HG03571 (cell line): ENCODE measurements around the gene ZRANB1.
"Not testable (repeated sequence)": the region's sequence is repeated elsewhere in the genome, so short reads cannot be mapped to it uniquely, and the experiment has no call there.

Experiments used
- ATAC-seq: cut with Tn5 transposase; IDR thresholded peaks from one replicate; pipeline ENCODE4 v1.9.1; 2021; ENCODE audit not compliant: unreplicated experiment

The ZRANB1 gene

DNA sequence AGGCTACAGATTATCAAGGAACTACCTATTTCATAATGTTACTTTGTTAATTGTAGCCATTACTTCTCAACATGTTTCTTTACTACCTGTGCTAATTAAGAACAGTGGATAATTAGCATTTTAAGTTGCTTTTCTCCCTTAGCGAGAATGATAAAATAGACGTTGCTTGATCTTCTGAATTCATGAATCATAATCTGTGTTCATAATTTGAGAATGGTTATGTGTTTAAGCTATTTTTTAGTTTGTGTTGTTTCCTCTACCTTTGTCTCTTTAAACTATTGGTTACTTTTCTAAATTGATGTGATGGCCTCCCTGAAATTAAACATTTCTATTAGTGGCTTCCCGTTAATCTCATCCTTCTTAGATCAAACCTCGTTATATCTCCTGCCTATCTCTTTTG, at the start of gene ZRANB1:
ZRANB1 (plus strand) TSS at position 301 of the 400 bp plus-strand sequence. CDS start 371 bp downstream, outside the sequence.
- no peak for ATAC-seq

DNA sequence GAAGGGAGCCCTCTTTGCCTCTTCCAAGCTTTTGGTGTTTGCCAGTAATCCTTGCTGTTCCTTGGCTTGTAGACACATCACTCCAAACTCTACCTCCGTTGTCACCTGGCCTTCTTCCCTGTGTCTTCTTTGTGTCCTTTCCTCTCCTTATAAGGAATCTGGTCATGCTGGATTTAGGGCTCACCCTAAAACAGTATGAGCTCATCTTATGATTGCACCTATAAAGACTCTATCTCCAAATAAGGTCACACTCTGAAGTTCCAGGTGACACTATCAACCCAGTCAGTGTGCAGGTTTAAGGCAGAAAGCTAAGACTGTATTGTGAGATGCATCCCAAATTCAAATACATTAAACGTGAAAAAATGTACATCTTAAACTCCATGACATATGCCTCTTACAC, 49.0 kb upstream of the ZRANB1 start:
- ATAC-seq = no peak

- no peak for ATAC-seq
These were observed 47.2 kb upstream of the ZRANB1 start for GRCh38 chr10:124894569-124895215.

DNA sequence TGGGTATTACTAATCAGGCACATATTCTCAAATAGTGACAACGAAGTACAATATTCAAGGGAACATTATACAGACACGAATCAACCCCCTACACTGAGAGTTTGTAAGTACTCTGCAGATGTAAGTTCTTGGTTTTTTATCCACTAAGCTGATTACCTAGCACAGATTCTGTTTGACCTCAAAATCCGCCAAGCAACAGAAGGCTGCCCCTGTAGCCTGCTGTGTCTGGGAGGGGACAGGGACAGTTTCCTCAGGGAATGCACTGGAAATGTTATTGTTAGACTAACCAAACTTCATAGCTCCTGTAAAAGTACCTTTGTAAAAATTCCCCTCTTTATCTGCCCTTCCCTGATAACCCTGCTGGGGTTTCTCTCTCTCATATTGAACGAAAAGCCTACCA, 45.2 kb upstream of the ZRANB1 start:
- no peak for ATAC-seq

DNA sequence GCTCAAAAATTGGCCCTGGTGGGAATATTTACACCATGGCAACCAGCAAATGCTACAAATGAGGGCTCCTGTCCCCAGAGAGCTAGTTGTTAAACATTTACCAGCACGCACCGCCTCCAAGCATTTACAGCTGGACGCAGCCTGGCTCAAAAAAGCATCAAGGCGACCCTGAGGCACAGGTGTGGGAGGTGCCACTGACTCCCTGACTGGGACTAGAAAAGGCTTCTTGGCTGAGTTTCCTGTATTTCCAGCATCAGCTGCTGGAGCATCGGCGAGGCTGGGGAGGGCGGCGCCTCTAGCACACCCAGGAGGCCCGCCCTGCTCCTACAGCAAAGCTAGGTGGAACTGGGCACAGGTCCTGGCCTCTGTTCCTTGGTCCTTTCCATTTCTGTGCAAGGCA, 43.5 kb upstream of the ZRANB1 start:
- no peak for ATAC-seq

- no peak for ATAC-seq
These were observed 42.8 kb upstream of the ZRANB1 start for GRCh38 chr10:124899151-124899550.

- ATAC-seq = no peak
These were observed 39.5 kb upstream of the ZRANB1 start for GRCh38 chr10:124902462-124902861.

DNA sequence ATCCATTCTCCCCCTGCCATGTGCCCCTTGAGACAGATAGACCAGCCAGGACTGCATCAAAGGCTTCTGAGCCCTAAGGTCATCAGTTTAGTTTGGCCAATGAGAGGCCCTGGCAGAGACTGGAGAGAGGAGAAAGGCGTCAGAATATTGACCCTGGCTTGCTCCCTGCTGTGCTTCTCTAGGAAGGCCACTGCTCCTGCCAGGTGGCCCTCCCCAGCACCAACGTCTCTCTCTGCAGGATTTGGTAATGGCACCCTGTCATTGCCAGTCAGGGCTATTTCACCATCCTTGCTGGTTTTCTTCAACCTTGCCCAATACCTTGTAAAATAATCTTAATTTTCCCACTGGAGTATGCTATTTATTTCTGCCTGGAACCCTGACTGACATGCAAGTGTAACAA, 38.8 kb upstream of the ZRANB1 start:
- no peak for ATAC-seq

DNA sequence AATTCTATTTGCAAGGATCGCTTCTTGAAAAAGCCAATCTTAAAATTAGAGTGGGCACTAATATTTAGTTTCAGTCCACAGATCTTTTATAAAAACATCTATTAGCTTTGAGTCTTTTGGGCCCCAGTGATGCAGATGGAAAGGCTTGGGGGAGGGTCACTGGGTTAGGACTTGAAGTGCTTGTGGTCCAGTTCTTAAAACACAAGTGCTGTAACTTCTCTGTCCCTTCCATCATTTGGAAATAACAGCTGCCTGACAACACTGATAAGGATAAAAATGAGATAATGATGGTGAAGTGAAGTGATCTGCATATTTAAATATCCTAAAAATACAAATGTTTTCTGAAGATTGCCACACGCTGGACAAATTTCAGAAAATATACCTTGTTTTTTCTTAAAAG, 37.1 kb upstream of the ZRANB1 start:
- ATAC-seq = no peak

GRCh38 chr10:124906551-124907001, 35.3 kb upstream of the ZRANB1 start:
- ATAC-seq = no peak

DNA sequence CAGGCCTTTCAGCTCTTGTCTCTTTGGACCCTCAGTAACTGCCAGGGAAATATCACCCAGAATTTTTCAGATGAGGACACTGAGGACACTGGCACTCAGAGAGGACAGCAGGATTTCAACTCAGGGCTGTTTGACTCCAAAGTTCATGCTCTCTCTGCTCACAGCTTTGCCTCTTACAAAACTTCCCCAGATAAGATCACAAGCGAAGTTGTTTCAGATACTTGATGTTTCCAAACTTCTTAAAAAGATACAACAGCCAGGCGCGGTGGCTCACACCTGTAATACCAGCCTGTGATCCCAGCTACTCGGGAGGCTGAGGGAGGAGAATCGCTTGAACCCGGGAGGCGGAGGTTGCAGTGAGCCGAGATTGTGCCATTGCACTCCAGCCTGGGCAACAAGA, 32.4 kb upstream of the ZRANB1 start:
- ATAC-seq = no peak

DNA sequence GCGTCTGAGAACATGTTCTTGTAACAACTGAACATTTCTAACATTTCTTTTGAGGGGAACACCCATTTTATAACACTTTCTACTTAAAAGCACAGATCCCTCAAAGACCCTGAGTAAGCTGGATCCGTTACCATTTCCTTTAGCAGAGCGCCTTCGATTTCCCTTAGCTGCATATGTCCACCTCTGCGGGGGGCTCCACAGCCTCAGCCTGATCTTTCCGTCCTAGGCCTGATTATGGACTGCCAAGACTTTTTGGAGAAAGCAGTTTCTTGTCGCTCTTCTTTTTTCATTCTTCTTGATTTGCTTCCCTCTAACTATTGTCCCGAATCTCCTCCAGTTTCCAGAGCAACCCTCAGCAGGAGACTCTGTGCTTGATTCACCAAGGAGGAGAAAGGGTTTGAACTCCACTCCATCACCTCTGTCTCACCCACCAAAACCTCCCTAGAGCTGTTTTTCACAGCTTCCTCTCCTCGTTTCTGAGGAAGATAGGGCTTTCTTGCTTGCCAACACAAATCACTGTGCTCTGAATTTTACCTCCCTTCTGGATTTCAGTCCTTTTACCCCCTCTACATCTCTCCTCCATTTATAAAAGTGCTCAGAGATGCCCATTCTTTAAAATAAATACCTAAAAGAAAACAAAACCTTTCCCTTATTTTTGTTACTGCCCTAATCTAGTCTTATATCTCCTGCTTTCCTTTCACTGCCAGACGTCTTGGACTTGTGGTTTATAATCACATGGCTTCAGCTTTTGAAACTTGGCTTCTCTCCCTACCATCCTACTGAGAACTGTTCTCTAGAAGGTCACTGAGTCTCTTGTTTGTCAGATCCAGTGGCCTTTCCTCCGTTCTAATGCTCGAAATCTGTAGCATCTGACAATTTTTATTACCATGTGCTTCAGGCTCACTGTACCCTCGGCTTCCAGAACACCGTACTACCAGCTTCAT, 30.5 kb upstream of the ZRANB1 start:
- ATAC-seq = no peak

DNA sequence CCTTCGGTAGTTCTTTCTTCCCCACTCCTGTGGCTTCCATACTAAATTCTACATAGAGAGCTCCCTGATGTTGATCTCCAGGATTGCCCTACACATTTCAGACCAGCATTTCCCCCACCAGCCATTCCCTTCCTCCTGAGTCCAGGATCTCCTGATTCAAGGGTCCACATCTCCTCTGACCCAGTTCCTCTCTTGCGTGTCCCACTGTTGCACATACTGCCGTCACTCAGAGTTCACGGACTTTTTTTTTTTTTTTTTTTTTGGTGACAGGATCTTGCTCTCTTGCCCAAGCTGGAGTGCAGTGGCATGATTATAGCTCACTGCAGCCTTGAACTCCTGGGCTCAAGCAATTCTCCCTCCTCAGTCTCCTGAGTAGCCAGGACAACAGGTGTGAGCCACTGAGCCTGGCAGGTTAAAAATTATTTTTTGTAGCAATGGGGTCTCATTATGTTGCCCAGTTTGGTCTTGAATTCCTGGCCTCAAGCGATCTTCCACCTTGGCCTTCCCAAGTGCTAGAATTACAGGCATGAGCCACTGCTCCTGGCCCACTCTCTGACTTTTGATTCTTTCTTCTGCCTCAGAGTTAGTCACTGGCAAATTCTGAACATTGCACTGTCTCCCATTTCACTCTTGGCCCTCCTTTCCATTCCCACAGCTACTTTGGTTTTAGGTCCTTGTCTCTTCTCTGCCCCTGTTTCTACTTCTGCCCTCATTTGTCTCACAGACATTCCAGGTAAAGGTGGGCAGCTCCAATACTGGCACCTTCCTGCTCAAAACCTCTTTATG, 29.6 kb upstream of the ZRANB1 start:
- no peak for ATAC-seq

GRCh38 chr10:124913167-124913566, 28.8 kb upstream of the ZRANB1 start:
- ATAC-seq = no peak

DNA sequence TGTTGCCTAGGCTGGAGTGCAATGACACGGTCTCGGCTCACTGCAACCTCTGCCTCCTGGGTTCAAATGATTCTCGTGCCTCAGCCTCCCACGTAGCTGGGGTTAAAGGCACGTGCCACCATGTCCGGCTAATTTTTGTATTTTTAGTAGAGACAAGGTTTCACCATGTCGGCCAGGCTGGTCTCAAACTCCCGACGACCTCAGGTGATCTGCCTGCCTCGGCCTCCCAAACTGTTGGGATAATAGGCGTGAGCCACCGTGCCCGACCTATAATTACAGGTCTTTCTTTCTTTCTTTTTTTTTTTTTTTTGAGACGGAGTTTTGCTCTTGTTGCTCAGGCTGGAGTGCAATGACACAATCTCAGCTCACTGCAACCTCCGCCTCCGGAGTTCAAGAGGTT, 27.5 kb upstream of the ZRANB1 start:
- not testable (repeated sequence) for ATAC-seq

GRCh38 chr10:124916098-124916584, 25.8 kb upstream of the ZRANB1 start:
- peak; percentile 7 for ATAC-seq

- peak; percentile 97 for ATAC-seq
These were observed 25.1 kb upstream of the ZRANB1 start for GRCh38 chr10:124916585-124917427.

GRCh38 chr10:124917428-124918190, 24.3 kb upstream of the ZRANB1 start:
- ATAC-seq = no peak

- ATAC-seq = no peak
These were observed 23.6 kb upstream of the ZRANB1 start for GRCh38 chr10:124918191-124918830.
